Measurements from ENCODE around the gene TAF4. TPM values are rescaled to one million over a fixed set of nuclear protein-coding genes. Genes with fewer than 3 reads are reported as not detected.

The TAF4 gene
- total and polyA plus RNA-seq, 2 of the 13 experiments (the other 11 are each of a cell fraction or from before 2014, with no cell fraction given) = 5.9 to 12.0 TPM

DNA sequence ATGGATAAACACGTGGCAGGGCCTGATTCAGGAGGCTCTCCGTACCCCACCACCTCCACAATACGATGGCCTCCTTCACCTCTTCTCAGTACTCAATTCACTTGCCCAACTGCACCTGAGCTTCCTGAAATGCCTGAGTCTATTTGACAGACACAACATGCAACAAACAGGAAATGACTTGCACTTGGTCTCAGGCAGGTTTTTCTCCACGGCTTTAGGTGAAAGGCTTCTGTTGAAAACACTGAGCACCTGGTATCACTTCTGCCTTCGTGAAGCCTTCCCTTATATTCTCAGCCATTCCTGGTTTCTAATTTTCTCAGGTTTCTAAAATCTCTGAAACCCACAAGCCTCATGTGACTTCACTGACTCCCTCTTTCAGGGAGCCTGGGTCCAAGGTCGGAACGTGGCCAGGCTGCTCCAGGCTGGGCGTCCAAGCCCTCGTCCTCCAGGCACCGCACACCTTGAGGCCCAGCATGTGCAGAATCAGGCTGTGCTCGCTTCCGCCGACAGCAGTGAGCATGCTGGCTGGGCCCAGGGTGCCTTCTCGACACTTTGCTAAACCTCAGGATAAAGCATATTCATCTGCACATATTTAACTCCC lies 34.7 kb downstream of the TAF4 start (continued):
- TF ChIP-seq, protein P1, sequence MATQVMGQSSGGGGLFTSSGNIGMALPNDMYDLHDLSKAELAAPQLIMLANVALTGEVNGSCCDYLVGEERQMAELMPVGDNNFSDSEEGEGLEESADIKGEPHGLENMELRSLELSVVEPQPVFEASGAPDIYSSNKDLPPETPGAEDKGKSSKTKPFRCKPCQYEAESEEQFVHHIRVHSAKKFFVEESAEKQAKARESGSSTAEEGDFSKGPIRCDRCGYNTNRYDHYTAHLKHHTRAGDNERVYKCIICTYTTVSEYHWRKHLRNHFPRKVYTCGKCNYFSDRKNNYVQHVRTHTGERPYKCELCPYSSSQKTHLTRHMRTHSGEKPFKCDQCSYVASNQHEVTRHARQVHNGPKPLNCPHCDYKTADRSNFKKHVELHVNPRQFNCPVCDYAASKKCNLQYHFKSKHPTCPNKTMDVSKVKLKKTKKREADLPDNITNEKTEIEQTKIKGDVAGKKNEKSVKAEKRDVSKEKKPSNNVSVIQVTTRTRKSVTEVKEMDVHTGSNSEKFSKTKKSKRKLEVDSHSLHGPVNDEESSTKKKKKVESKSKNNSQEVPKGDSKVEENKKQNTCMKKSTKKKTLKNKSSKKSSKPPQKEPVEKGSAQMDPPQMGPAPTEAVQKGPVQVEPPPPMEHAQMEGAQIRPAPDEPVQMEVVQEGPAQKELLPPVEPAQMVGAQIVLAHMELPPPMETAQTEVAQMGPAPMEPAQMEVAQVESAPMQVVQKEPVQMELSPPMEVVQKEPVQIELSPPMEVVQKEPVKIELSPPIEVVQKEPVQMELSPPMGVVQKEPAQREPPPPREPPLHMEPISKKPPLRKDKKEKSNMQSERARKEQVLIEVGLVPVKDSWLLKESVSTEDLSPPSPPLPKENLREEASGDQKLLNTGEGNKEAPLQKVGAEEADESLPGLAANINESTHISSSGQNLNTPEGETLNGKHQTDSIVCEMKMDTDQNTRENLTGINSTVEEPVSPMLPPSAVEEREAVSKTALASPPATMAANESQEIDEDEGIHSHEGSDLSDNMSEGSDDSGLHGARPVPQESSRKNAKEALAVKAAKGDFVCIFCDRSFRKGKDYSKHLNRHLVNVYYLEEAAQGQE (IDR thresholded peaks at IDR 0.05; ENCODE audit: borderline replicate concordance in 1 of 2, low read depth in 1 of 2, low read length in 2 of 2) = no peak
- TF ChIP-seq, protein P2, sequence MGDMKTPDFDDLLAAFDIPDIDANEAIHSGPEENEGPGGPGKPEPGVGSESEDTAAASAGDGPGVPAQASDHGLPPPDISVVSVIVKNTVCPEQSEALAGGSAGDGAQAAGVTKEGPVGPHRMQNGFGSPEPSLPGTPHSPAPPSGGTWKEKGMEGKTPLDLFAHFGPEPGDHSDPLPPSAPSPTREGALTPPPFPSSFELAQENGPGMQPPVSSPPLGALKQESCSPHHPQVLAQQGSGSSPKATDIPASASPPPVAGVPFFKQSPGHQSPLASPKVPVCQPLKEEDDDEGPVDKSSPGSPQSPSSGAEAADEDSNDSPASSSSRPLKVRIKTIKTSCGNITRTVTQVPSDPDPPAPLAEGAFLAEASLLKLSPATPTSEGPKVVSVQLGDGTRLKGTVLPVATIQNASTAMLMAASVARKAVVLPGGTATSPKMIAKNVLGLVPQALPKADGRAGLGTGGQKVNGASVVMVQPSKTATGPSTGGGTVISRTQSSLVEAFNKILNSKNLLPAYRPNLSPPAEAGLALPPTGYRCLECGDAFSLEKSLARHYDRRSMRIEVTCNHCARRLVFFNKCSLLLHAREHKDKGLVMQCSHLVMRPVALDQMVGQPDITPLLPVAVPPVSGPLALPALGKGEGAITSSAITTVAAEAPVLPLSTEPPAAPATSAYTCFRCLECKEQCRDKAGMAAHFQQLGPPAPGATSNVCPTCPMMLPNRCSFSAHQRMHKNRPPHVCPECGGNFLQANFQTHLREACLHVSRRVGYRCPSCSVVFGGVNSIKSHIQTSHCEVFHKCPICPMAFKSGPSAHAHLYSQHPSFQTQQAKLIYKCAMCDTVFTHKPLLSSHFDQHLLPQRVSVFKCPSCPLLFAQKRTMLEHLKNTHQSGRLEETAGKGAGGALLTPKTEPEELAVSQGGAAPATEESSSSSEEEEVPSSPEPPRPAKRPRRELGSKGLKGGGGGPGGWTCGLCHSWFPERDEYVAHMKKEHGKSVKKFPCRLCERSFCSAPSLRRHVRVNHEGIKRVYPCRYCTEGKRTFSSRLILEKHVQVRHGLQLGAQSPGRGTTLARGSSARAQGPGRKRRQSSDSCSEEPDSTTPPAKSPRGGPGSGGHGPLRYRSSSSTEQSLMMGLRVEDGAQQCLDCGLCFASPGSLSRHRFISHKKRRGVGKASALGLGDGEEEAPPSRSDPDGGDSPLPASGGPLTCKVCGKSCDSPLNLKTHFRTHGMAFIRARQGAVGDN (CRISPR knock-in tag; IDR thresholded peaks at IDR 0.05) = peak; percentile 99
- TF ChIP-seq, protein P3, sequence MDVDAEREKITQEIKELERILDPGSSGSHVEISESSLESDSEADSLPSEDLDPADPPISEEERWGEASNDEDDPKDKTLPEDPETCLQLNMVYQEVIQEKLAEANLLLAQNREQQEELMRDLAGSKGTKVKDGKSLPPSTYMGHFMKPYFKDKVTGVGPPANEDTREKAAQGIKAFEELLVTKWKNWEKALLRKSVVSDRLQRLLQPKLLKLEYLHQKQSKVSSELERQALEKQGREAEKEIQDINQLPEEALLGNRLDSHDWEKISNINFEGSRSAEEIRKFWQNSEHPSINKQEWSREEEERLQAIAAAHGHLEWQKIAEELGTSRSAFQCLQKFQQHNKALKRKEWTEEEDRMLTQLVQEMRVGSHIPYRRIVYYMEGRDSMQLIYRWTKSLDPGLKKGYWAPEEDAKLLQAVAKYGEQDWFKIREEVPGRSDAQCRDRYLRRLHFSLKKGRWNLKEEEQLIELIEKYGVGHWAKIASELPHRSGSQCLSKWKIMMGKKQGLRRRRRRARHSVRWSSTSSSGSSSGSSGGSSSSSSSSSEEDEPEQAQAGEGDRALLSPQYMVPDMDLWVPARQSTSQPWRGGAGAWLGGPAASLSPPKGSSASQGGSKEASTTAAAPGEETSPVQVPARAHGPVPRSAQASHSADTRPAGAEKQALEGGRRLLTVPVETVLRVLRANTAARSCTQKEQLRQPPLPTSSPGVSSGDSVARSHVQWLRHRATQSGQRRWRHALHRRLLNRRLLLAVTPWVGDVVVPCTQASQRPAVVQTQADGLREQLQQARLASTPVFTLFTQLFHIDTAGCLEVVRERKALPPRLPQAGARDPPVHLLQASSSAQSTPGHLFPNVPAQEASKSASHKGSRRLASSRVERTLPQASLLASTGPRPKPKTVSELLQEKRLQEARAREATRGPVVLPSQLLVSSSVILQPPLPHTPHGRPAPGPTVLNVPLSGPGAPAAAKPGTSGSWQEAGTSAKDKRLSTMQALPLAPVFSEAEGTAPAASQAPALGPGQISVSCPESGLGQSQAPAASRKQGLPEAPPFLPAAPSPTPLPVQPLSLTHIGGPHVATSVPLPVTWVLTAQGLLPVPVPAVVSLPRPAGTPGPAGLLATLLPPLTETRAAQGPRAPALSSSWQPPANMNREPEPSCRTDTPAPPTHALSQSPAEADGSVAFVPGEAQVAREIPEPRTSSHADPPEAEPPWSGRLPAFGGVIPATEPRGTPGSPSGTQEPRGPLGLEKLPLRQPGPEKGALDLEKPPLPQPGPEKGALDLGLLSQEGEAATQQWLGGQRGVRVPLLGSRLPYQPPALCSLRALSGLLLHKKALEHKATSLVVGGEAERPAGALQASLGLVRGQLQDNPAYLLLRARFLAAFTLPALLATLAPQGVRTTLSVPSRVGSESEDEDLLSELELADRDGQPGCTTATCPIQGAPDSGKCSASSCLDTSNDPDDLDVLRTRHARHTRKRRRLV (CRISPR knock-in tag; IDR thresholded peaks at IDR 0.05) = no peak
- no peak for TF ChIP-seq RBFOX2 (IDR thresholded peaks at IDR 0.05; ENCODE audit: low read depth, low read length)
- no peak for TF ChIP-seq ZNF775 (CRISPR knock-in tag; IDR thresholded peaks at IDR 0.05; ENCODE audit: borderline replicate concordance)
- TF ChIP-seq, protein P4, sequence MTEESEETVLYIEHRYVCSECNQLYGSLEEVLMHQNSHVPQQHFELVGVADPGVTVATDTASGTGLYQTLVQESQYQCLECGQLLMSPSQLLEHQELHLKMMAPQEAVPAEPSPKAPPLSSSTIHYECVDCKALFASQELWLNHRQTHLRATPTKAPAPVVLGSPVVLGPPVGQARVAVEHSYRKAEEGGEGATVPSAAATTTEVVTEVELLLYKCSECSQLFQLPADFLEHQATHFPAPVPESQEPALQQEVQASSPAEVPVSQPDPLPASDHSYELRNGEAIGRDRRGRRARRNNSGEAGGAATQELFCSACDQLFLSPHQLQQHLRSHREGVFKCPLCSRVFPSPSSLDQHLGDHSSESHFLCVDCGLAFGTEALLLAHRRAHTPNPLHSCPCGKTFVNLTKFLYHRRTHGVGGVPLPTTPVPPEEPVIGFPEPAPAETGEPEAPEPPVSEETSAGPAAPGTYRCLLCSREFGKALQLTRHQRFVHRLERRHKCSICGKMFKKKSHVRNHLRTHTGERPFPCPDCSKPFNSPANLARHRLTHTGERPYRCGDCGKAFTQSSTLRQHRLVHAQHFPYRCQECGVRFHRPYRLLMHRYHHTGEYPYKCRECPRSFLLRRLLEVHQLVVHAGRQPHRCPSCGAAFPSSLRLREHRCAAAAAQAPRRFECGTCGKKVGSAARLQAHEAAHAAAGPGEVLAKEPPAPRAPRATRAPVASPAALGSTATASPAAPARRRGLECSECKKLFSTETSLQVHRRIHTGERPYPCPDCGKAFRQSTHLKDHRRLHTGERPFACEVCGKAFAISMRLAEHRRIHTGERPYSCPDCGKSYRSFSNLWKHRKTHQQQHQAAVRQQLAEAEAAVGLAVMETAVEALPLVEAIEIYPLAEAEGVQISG (CRISPR knock-in tag; IDR thresholded peaks at IDR 0.05) = 0 out of 2 replicates have a peak, but pooled peaks have one; percentile 54
- TF ChIP-seq RXRB (CRISPR knock-in tag; IDR thresholded peaks at IDR 0.05; ENCODE audit: borderline replicate concordance) = peak; percentile 68; the same call in 1 of the 2 replicates
- no peak for TF ChIP-seq ZNF460 (CRISPR knock-in tag; IDR thresholded peaks at IDR 0.05; ENCODE audit: borderline replicate concordance)
- no peak for TF ChIP-seq ZKSCAN1 (IDR thresholded peaks at IDR 0.05; ENCODE audit: low read length)
- no peak for TF ChIP-seq PLRG1 (conservative IDR thresholded peaks at IDR 0.05)
- no peak for TF ChIP-seq ZNF83 (CRISPR knock-in tag; IDR thresholded peaks at IDR 0.05; ENCODE audit: borderline replicate concordance)
- no peak for TF ChIP-seq TCF12 (IDR thresholded peaks at IDR 0.05)
- TF ChIP-seq TCF12 (CRISPR knock-in tag; IDR thresholded peaks at IDR 0.05) = no peak

Data from HepG2 (cell line).